Hindlimb muscle (tissue), 1 donor: ENCODE results near the gene CSNK2B. TPM values are rescaled to one million over a fixed set of nuclear protein-coding genes. Genes with fewer than 3 reads are reported as not detected.

ENCODE experiments used
- DNase-seq: peaks from one replicate; pipeline ENCODE4 v3.0.0-alpha.2; 2013
- polyA plus RNA-seq: library from polyadenylated mRNA; unstranded; fragments of 120-200 nt; gene quantifications from one replicate; pipeline ENCODE4 v1.2.1, GENCODE V29; 2013; ENCODE audit not compliant: insufficient read length

The CSNK2B gene
- polyA plus RNA-seq, 1 donor = 127 TPM

DNA sequence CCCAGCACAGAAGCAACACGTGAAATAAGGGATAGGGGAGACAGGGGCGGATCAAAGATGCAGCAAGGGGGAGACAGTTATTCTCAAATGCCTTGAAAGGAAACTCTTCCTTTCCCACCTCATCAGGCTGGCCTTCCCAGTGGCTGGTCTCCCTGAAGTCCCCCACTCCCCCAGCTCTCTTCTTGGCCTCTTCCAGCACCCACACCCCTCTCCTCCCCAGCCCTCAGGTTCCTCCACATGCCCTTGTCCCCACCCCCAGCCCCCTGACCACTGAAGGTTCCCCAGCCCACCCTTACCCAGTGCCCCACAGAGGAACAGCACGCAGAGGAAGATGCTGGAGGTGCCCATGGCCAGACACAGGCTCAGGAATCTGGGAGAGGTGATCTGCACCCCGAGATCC lies 47.6 kb downstream of the CSNK2B start:
- DNase-seq = no peak

DNA sequence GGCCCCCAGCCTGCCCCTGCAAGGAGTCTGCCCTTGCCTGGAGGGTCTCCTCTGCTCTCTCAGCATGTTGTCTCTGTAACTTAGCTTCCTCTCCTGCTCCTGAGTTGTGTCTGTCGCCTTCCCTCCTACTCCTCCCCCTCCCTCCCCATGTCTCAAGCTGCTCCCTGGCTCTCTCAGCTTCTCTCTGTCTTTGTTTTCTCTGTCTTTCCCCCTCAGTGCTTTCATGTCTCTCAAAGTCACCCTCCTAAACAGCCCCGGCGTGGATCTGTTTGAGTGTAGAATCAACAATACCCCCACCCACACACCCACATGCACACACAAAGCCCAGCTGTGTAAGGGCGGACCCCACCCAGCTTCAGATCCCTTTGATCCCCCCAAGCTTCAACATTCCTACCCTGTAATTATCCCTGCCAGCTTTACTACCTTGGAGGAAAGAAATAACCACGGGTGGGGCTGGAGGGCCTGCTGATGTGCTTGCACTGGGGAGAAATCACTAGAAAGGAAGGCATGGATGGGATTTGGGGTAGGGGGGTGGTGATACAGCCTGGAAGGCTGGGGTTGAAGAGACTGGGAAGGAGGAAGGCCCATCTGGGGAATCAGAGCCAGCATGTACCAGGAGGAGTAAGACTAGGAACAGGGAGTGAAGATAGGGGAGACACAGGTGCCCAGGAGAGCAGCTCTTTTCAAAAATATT lies 48.3 kb downstream of the CSNK2B start:
- DNase-seq = no peak

DNA sequence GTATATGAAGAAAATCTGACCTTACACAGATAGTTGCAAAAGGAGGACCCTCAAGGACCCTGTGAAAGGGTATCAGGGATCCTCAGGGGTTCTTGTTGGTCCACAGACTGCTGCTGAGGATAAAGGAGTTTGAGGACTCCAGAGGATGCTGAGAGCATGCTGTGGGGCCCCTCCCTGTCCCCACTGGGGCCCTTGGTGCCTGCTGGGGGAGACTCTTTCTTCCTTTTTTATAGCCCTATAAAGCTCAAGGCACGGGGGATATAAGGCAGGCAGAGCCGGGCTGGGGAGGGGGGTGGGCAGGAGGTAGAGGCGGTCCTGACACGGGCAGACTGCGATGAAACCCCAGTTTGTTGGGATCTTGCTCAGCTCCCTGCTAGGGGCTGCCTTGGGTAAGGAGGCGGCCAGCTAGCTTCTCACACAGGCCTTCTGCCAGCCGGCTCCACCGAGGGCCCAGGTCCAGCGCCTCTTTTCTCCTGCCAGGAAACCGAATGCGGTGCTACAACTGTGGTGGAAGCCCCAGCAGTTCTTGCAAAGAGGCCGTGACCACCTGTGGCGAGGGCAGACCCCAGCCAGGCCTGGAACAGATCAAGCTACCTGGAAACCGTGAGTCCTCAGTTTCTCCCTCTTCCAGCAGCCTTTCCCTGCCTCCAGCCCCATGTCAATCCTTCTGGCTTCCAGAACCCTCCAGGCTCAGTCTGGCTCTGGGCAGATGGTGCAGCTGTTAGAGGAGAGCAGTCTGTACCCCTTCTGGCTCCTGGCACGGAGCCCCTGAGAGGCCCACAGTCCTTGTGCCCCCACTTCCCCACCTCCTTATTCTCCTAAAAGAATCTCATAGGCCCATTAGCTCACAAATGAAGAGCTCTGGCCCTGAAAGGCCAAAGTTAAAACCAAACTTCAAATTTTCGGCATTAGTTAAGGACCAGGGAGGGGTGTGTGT lies 49.4 kb downstream of the CSNK2B start, which contains the start of gene LY6G6D:
TSS of gene LY6G6D (plus strand) at position 327 of the 937 bp plus-strand sequence. CDS start at position 335, 8 bp downstream.
- DNase-seq = no peak

DNA sequence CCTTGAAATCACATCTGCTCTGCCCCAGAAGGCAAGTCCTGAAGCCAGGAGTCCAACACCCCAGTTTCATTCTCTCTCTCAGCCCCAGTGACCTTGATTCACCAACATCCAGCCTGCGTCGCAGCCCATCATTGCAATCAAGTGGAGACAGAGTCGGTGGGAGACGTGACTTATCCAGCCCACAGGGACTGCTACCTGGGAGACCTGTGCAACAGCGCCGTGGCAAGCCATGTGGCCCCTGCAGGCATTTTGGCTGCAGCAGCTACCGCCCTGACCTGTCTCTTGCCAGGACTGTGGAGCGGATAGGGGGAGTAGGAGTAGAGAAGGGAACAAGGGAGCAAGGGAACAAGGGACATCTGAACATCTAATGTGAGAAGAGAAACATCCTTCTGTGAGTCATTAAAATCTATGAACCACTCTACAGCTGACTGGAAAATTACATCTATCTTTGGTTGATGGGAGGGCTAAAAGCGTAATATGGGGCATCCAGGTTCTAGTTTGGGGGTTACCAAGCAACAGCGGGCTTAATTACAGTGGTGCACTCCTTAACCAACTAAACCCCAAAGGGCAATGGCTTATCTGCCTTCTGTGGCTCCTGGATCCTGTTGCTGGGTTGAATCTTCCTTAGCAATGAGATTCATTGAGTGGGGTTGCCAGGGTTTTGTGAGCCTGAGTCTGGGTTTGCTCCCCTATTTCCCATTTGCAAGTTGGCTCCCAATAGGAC lies 51.8 kb downstream of the CSNK2B start:
- no peak for DNase-seq

DNA sequence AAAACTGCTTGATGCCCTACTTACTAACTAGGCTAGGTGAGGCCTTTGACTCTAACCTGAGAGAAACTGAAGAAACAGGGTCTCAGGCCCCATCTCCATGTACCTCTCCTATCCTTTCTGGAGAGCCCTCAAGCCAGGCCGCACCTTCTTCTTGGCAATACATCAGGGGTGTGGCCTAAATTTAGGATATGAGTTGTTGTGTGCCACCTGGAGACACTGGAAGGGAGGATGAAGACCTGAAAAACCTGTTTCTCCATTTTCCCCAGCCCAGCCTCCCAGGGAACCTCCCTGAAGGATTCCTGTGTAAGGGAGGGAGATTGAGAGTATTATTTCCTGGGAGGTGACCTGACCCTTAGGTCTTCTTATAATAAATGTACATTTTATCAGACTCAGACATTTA lies 52.4 kb downstream of the CSNK2B start:
- DNase-seq = no peak

DNA sequence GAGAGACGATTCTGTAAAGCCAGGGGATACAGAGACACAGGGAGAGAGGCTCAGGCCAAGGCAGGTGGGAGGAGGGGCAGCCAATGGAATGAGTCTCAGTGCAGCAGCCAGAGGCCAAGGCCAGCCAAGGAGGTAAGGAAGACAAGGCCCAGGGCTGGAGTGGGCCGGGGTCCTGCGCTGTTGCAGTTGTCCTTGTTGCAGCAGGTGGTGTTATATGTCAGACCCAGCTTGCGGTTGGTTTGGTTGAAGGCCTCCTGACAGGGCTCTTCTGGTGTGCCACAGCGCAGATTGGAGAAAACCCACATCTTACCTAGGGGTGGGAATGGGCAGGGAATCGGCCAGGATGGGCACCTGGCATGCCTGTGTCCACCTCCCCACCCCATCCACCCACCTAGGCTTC lies 53.1 kb downstream of the CSNK2B start:
- no peak for DNase-seq

Other genes starting within 250 kb of the CSNK2B start
- gene MICB, start 167.9 kb upstream of the CSNK2B start, polyA plus RNA-seq = 0.85 TPM
- gene MCCD1, start 137.1 kb upstream of the CSNK2B start, polyA plus RNA-seq = not detected
- 420 TPM for gene DDX39B, start 124.1 kb upstream of the CSNK2B start, polyA plus RNA-seq
- 4.2 TPM for gene ATP6V1G2, start 119.5 kb upstream of the CSNK2B start, polyA plus RNA-seq
- gene NFKBIL1, start 118.5 kb upstream of the CSNK2B start, polyA plus RNA-seq = 18.9 TPM
- not detected for gene LTA, start 93.8 kb upstream of the CSNK2B start, polyA plus RNA-seq
- 0.12 TPM for gene TNF, start 90.5 kb upstream of the CSNK2B start, polyA plus RNA-seq
- gene LTB, start 83.7 kb upstream of the CSNK2B start, polyA plus RNA-seq = 1.5 TPM
- gene LST1, start 79.8 kb upstream of the CSNK2B start, polyA plus RNA-seq = 8.3 TPM
- gene NCR3, start 73.1 kb upstream of the CSNK2B start, polyA plus RNA-seq = not detected
- gene AIF1, start 50.8 kb upstream of the CSNK2B start, polyA plus RNA-seq = 24.6 TPM
- 166 TPM for gene PRRC2A, start 45.4 kb upstream of the CSNK2B start, polyA plus RNA-seq
- 252 TPM for gene BAG6, start 13.4 kb upstream of the CSNK2B start, polyA plus RNA-seq
- gene APOM, start 10.2 kb upstream of the CSNK2B start, polyA plus RNA-seq = 3.3 TPM
- 13.1 TPM for gene C6orf47, start 5.3 kb upstream of the CSNK2B start, polyA plus RNA-seq
- gene GPANK1, start 1.1 kb upstream of the CSNK2B start, polyA plus RNA-seq = 17.1 TPM
- gene LY6G5B, start 3.9 kb downstream of the CSNK2B start, polyA plus RNA-seq = 11.7 TPM
- 6.3 TPM for gene LY6G5C, start 15.0 kb downstream of the CSNK2B start, polyA plus RNA-seq
- gene ABHD16A, start 37.2 kb downstream of the CSNK2B start, polyA plus RNA-seq = 54.6 TPM
- gene LY6G6F, start 40.8 kb downstream of the CSNK2B start, polyA plus RNA-seq = not detected
- gene LY6G6D, start 49.3 kb downstream of the CSNK2B start, polyA plus RNA-seq = not detected
- 0.28 TPM for gene LY6G6C, start 55.7 kb downstream of the CSNK2B start, polyA plus RNA-seq
- gene MPIG6B, start 57.3 kb downstream of the CSNK2B start, polyA plus RNA-seq = 0.71 TPM
- gene DDAH2, start 63.2 kb downstream of the CSNK2B start, polyA plus RNA-seq = 128 TPM
- 116 TPM for gene CLIC1, start 70.5 kb downstream of the CSNK2B start, polyA plus RNA-seq
- 14.4 TPM for gene MSH5, start 73.9 kb downstream of the CSNK2B start, polyA plus RNA-seq
- 2.4 TPM for gene SAPCD1, start 96.6 kb downstream of the CSNK2B start, polyA plus RNA-seq
- gene VWA7, start 111.2 kb downstream of the CSNK2B start, polyA plus RNA-seq = 2.5 TPM
- gene VARS1, start 129.7 kb downstream of the CSNK2B start, polyA plus RNA-seq = 48.6 TPM
- 51.7 TPM for gene LSM2, start 140.9 kb downstream of the CSNK2B start, polyA plus RNA-seq
- gene HSPA1L, start 149.2 kb downstream of the CSNK2B start, polyA plus RNA-seq = 3.7 TPM
- 84.3 TPM for gene HSPA1A, start 149.5 kb downstream of the CSNK2B start, polyA plus RNA-seq
- 61.2 TPM for gene HSPA1B, start 161.7 kb downstream of the CSNK2B start, polyA plus RNA-seq
- gene NEU1, start 196.7 kb downstream of the CSNK2B start, polyA plus RNA-seq = 17.7 TPM
- gene SLC44A4, start 212.9 kb downstream of the CSNK2B start, polyA plus RNA-seq = 0.23 TPM
- 33.6 TPM for gene EHMT2, start 231.6 kb downstream of the CSNK2B start, polyA plus RNA-seq
- gene ZBTB12, start 236.0 kb downstream of the CSNK2B start, polyA plus RNA-seq = 10.9 TPM